ENCODE results near the gene PRUNE2. TPM values are rescaled to one million over a fixed set of nuclear protein-coding genes. Genes with fewer than 3 reads are reported as not detected.
"Not testable (repeated sequence)": the region's sequence is repeated elsewhere in the genome, so short reads cannot be mapped to it uniquely, and the experiment has no call there.

Gene PRUNE2
- total RNA-seq, 1 experiment from 2014 or later = 3.5 TPM

GRCh38 chr9:76598981-76599380 is 306.9 kb downstream of the PRUNE2 start:
- no peaks in the 10 kb centered on the region for H3K36me3 Mint-ChIP-seq (ENCODE audit: insufficient read depth, unreplicated experiment)
- Histone ChIP-seq H3K27me3 (replicated peaks; ENCODE audit: control insufficient read depth, insufficient read depth, low read length) (no peaks in the 10 kb centered on the region), H3K4me3 (ENCODE audit: low read depth, low read length) (no peak overlapping the region), H3K36me3 (ENCODE audit: control insufficient read depth, insufficient read depth, low read length) (no peaks in the 10 kb centered on the region), H3K9me3 (no peaks in the 10 kb centered on the region), H3K4me1 (0 out of 2 replicates have a peak, but pooled peaks cover 3% of the 10 kb centered on the region)
- CTCF ChIA-PET = no interaction called here
- no peaks in the 10 kb centered on the region for H3K4me1 Mint-ChIP-seq (ENCODE audit: low read depth, unreplicated experiment)
- intact Hi-C loops (cut with micrococcal nuclease; ENCODE audit: unreplicated experiment) = no loop called here
- no peaks in the 10 kb centered on the region for H3K27me3 Mint-ChIP-seq (ENCODE audit: insufficient read depth, unreplicated experiment)
- no peaks in the 10 kb centered on the region for H3K9me3 Mint-ChIP-seq (ENCODE audit: unreplicated experiment)
- DNase-seq = no peak
- BruUV-seq (replicated peaks) = no TSS peak
- TF ChIP-seq, protein P1, sequence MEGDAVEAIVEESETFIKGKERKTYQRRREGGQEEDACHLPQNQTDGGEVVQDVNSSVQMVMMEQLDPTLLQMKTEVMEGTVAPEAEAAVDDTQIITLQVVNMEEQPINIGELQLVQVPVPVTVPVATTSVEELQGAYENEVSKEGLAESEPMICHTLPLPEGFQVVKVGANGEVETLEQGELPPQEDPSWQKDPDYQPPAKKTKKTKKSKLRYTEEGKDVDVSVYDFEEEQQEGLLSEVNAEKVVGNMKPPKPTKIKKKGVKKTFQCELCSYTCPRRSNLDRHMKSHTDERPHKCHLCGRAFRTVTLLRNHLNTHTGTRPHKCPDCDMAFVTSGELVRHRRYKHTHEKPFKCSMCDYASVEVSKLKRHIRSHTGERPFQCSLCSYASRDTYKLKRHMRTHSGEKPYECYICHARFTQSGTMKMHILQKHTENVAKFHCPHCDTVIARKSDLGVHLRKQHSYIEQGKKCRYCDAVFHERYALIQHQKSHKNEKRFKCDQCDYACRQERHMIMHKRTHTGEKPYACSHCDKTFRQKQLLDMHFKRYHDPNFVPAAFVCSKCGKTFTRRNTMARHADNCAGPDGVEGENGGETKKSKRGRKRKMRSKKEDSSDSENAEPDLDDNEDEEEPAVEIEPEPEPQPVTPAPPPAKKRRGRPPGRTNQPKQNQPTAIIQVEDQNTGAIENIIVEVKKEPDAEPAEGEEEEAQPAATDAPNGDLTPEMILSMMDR (IDR thresholded peaks at IDR 0.05; ENCODE audit: insufficient read depth in 1 of 2, low read depth in 1 of 2, low read length in 1 of 2, severe bottlenecking in 1 of 2, unreplicated experiment in 1 of 2) = no peak
- H3K4me3 Mint-ChIP-seq (ENCODE audit: unreplicated experiment) = no peak overlapping the region
- no peak overlapping the region for H3K27ac Mint-ChIP-seq (ENCODE audit: unreplicated experiment)
- POLR2A ChIA-PET = no interaction called here

- Histone ChIP-seq H3K4me3 (ENCODE audit: low read depth, low read length) (no peak overlapping the region), H3K36me3 (ENCODE audit: control insufficient read depth, insufficient read depth, low read length) (no peaks in the 10 kb centered on the region), H3K9me3 (no peaks in the 10 kb centered on the region), H3K27me3 (replicated peaks; ENCODE audit: control insufficient read depth, insufficient read depth, low read length) (no peaks in the 10 kb centered on the region), H3K4me1 (0 out of 2 replicates have a peak, but pooled peaks cover 3% of the 10 kb centered on the region)
- intact Hi-C loops (cut with micrococcal nuclease; ENCODE audit: unreplicated experiment) = no loop called here
- TF ChIP-seq, protein P1 (IDR thresholded peaks at IDR 0.05; ENCODE audit: insufficient read depth in 1 of 2, low read depth in 1 of 2, low read length in 1 of 2, severe bottlenecking in 1 of 2, unreplicated experiment in 1 of 2) = no peak
- H3K27me3 Mint-ChIP-seq (ENCODE audit: insufficient read depth, unreplicated experiment) = no peaks in the 10 kb centered on the region
- BruUV-seq (replicated peaks) = no TSS peak
- H3K27ac Mint-ChIP-seq (ENCODE audit: unreplicated experiment) = no peak overlapping the region
- peaks cover 8% of the 10 kb centered on the region for H3K4me1 Mint-ChIP-seq (ENCODE audit: low read depth, unreplicated experiment)
- no peak overlapping the region for H3K4me3 Mint-ChIP-seq (ENCODE audit: unreplicated experiment)
- POLR2A ChIA-PET = no interaction called here
- no peaks in the 10 kb centered on the region for H3K36me3 Mint-ChIP-seq (ENCODE audit: insufficient read depth, unreplicated experiment)
- DNase-seq = no peak
- no peaks in the 10 kb centered on the region for H3K9me3 Mint-ChIP-seq (ENCODE audit: unreplicated experiment)
- CTCF ChIA-PET = no interaction called here
Observed at GRCh38 chr9:76595645-76596044, 310.3 kb downstream of the PRUNE2 start.

DNA sequence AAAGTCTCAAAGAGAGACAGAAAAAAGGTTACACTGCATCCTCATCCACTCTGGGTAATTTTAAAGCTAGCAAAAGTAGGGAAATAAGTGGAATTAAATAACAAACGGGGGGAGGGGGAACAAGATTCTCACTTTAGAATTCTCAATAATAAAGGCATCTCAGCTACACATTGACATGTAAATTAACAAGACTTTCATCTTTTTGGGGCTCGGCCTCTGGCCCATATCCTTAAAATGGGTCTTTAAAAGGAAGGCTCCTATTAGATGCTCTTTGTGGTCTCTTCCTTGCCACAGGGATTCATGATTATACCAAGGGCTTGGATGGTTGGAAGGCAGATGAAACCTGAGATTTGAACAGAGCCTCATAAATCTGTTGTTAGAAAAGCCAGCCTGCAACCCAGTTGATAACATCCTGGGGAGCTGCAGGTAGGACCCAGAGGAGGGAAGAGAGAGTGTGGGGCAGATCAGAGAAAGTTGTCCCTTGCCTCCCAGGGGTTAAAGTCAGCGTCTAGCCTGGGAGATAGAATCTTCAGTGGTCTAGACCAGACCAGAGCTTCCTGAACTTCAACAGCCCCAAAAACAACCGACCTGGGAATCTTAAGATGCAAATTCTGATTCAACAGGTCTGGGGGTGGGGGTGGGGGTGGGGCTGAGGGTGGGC is 311.0 kb downstream of the PRUNE2 start:
- H3K9me3 Mint-ChIP-seq (ENCODE audit: unreplicated experiment) = no peaks in the 10 kb centered on the region
- TF ChIP-seq, protein P1 (IDR thresholded peaks at IDR 0.05; ENCODE audit: insufficient read depth in 1 of 2, low read depth in 1 of 2, low read length in 1 of 2, severe bottlenecking in 1 of 2, unreplicated experiment in 1 of 2) = no peak
- Histone ChIP-seq H3K4me1 (0 out of 2 replicates have a peak, but pooled peaks cover 3% of the 10 kb centered on the region), H3K36me3 (ENCODE audit: control insufficient read depth, insufficient read depth, low read length) (no peaks in the 10 kb centered on the region), H3K27me3 (replicated peaks; ENCODE audit: control insufficient read depth, insufficient read depth, low read length) (no peaks in the 10 kb centered on the region), H3K9me3 (no peaks in the 10 kb centered on the region), H3K4me3 (ENCODE audit: low read depth, low read length) (no peak overlapping the region)
- H3K27me3 Mint-ChIP-seq (ENCODE audit: insufficient read depth, unreplicated experiment) = no peaks in the 10 kb centered on the region
- intact Hi-C loops (cut with micrococcal nuclease; ENCODE audit: unreplicated experiment) = no loop called here
- POLR2A ChIA-PET = no interaction called here
- H3K36me3 Mint-ChIP-seq (ENCODE audit: insufficient read depth, unreplicated experiment) = no peaks in the 10 kb centered on the region
- no TSS peak for BruUV-seq (replicated peaks)
- no peak overlapping the region for H3K4me3 Mint-ChIP-seq (ENCODE audit: unreplicated experiment)
- no peak overlapping the region for H3K27ac Mint-ChIP-seq (ENCODE audit: unreplicated experiment)
- no peak for DNase-seq
- CTCF ChIA-PET = interaction anchor here (0.6 kb wide), 1 partner anchor 20 kb away, joined by 3 read pairs; no protein-coding TSS in a partner anchor
- peaks cover 8% of the 10 kb centered on the region for H3K4me1 Mint-ChIP-seq (ENCODE audit: low read depth, unreplicated experiment)

GRCh38 chr9:76593961-76594735 is 311.8 kb downstream of the PRUNE2 start:
- intact Hi-C loops (cut with micrococcal nuclease; ENCODE audit: unreplicated experiment); H3K4me1 ChIP-seq; H3K9me3 ChIP-seq; H3K27me3 ChIP-seq (replicated peaks; ENCODE audit: control insufficient read depth, insufficient read depth, low read length); H3K36me3 Mint-ChIP-seq (ENCODE audit: insufficient read depth, unreplicated experiment); BruUV-seq (replicated peaks); CTCF ChIA-PET; DNase-seq; H3K27ac Mint-ChIP-seq (ENCODE audit: unreplicated experiment); H3K4me3 Mint-ChIP-seq (ENCODE audit: unreplicated experiment); H3K36me3 ChIP-seq (ENCODE audit: control insufficient read depth, insufficient read depth, low read length); H3K4me1 Mint-ChIP-seq (ENCODE audit: low read depth, unreplicated experiment); H3K4me3 ChIP-seq (ENCODE audit: low read depth, low read length); H3K27me3 Mint-ChIP-seq (ENCODE audit: insufficient read depth, unreplicated experiment); H3K9me3 Mint-ChIP-seq (ENCODE audit: unreplicated experiment); POLR2A ChIA-PET: not testable (repeated sequence)

Data from Caco-2 (cell line).